Prostate gland (tissue), 2 donors: ENCODE measurements around the gene MRAS. TPM values are rescaled to one million over a fixed set of nuclear protein-coding genes. Genes with fewer than 3 reads are reported as not detected.
"Not testable (repeated sequence)": the region's sequence is repeated elsewhere in the genome, so short reads cannot be mapped to it uniquely, and the experiment has no call there.

Experiments
- DNase-seq: peaks from one replicate; pipeline ENCODE4 v3.0.0-alpha.2; 2019; ENCODE audit warnings: low spot score
- H3K27ac ChIP-seq, 2 donors: fragments of 200-600 bp; sonication (generic); 2 replicates each; pipeline ENCODE4 v1.5.1; 2017 to 2019
- H3K27me3 ChIP-seq: fragments of 200-600 bp; sonication (generic); replicated peaks from 2 replicates; pipeline ENCODE4 v1.5.1; 2019; ENCODE audit not compliant: insufficient read depth
- H3K36me3 ChIP-seq, 2 donors: fragments of 200-600 bp; sonication (generic); 1 replicate in 1 of 2; 2 replicates in 1 of 2; pipeline versions ENCODE4 v1.5.1 to v1.8.1; 2017 to 2019
- H3K4me1 ChIP-seq: fragments of 200-600 bp; sonication (generic); replicated peaks from 2 replicates; pipeline ENCODE4 v1.5.1; 2019
- H3K4me3 ChIP-seq, 2 donors: fragments of 200-600 bp; sonication (generic); 2 replicates each; pipeline ENCODE4 v1.5.1; 2017 to 2019
- H3K9me3 ChIP-seq: fragments of 200-600 bp; sonication (generic); 2 replicates; pipeline ENCODE4 v1.5.1; 2017
- POLR2A ChIP-seq: fragments of 450-650 bp; IDR thresholded peaks from one replicate; pipeline ENCODE4 v1.6.1; 2016; ENCODE audit warnings: antibody characterized with exemption, mild to moderate bottlenecking
- POLR2AphosphoS5 ChIP-seq: sonication (generic); formaldehyde crosslinking; IDR thresholded peaks from one replicate; pipeline ENCODE4 v1.6.1; 2017; ENCODE audit warnings: antibody characterized with exemption
- WGBS: methylation state at CpG from one replicate; pipeline ENCODE4 v1.1.5; 2018; 5-methylcytosine and 5-hydroxymethylcytosine counted together
- intact Hi-C: fragments of 100-400 bp; cut with DNase I; formaldehyde crosslinking; loops from one replicate; pipeline ENCODE4 v1.14.2; 2022
- total RNA-seq, 2 donors: library from RNA; depleted of rRNA; stranded (reverse); fragments of >200 nt; gene quantifications; one replicate each; pipeline ENCODE4 v1.1.0, GENCODE V29; 2016
- TF ChIP-seq, protein P1 (sequence below), 4 experiments: fragments of 200-600 bp in 2 of 4; fragments of 450-650 bp in 2 of 4; sonication (generic) in 2 of 4; IDR thresholded peaks; 1 replicate in 3 of 4; 2 replicates in 1 of 4; pipeline ENCODE4 v1.5.1; 2016 to 2019; ENCODE audit warnings: antibody characterized with exemption in 4 of 4, mild to moderate bottlenecking in 2 of 4, moderate library complexity in 2 of 4

The MRAS gene
- total RNA-seq, 2 donors from 2014 or later = 8.7 to 25.3 TPM

DNA sequence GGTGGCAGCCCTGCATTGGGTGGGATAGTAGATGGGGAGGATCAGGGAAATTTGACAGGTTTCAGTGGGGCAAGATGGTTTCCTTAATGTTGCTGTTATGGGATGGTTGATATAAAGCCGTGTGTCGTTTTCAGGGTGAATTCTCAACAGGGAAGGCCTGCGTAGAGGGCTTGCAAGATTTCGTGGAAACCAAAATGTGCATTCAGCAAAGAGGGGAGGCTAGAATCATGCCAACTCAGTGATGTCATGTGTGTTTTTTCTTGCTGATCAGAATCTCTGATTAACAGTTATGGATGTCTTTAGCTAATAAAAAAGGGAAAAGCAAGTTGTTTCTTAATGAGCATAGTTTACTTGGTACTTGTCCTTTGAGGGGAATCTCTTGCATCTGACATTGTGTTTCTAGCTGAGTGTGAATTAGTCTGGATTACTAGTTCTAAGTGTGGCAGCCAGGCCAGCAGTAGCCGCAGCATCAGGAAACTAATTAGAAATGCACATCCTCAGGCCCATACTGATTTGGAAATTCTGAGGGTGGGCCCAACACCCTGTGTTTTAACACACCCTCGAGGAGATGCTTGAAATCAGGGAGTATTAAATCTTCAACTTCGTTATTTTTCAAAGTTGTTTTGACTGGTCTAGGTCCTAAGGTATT, 24.8 kb downstream of the MRAS start:
- Histone ChIP-seq H3K9me3 (no peaks in the 10 kb centered on the region), H3K36me3 (no peaks in the 10 kb centered on the region), H3K4me3 (no peak overlapping the region), H3K4me1 (no peaks in the 10 kb centered on the region), H3K27ac (no peak overlapping the region), H3K27me3 (no peaks in the 10 kb centered on the region)
- TF ChIP-seq POLR2AphosphoS5 (no peak), POLR2A (no peak)
- TF ChIP-seq, protein P1, sequence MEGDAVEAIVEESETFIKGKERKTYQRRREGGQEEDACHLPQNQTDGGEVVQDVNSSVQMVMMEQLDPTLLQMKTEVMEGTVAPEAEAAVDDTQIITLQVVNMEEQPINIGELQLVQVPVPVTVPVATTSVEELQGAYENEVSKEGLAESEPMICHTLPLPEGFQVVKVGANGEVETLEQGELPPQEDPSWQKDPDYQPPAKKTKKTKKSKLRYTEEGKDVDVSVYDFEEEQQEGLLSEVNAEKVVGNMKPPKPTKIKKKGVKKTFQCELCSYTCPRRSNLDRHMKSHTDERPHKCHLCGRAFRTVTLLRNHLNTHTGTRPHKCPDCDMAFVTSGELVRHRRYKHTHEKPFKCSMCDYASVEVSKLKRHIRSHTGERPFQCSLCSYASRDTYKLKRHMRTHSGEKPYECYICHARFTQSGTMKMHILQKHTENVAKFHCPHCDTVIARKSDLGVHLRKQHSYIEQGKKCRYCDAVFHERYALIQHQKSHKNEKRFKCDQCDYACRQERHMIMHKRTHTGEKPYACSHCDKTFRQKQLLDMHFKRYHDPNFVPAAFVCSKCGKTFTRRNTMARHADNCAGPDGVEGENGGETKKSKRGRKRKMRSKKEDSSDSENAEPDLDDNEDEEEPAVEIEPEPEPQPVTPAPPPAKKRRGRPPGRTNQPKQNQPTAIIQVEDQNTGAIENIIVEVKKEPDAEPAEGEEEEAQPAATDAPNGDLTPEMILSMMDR (IDR thresholded peaks at IDR 0.05) = no peak
- intact Hi-C loops = no loop called here
- no peak for DNase-seq
- WGBS = 85% methylated on average over 7 of the region's 7 CpGs

DNA sequence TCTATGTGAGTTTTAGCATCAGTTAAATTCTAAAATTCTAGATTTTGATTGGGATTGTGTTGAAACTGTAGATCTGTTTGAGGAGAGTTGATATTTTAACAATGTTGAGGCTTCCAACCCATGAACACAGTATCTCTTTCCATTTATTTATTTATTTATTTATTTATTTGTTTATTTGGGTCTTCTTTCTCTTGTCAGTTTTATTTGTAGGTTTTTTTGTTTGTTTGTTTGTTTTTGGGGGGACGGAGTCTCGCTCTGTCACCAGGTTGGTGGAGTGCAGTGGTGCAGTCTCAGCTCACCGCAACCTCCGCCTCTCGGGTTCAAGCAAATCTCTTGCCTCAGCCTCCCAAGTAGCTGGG, 25.3 kb downstream of the MRAS start:
- H3K9me3 ChIP-seq = no peaks in the 10 kb centered on the region
- no peak for TF ChIP-seq POLR2A
- TF ChIP-seq, protein P1 (IDR thresholded peaks at IDR 0.05) = no peak
- no peak for TF ChIP-seq POLR2AphosphoS5
- H3K27me3 ChIP-seq = no peaks in the 10 kb centered on the region
- H3K4me1 ChIP-seq = no peaks in the 10 kb centered on the region
- no peak overlapping the region for H3K4me3 ChIP-seq
- H3K36me3 ChIP-seq = no peaks in the 10 kb centered on the region
- DNase-seq = no peak
- 95% methylated on average over 5 of the region's 5 CpGs for WGBS
- H3K27ac ChIP-seq = no peak overlapping the region
- intact Hi-C loops = no loop called here

DNA sequence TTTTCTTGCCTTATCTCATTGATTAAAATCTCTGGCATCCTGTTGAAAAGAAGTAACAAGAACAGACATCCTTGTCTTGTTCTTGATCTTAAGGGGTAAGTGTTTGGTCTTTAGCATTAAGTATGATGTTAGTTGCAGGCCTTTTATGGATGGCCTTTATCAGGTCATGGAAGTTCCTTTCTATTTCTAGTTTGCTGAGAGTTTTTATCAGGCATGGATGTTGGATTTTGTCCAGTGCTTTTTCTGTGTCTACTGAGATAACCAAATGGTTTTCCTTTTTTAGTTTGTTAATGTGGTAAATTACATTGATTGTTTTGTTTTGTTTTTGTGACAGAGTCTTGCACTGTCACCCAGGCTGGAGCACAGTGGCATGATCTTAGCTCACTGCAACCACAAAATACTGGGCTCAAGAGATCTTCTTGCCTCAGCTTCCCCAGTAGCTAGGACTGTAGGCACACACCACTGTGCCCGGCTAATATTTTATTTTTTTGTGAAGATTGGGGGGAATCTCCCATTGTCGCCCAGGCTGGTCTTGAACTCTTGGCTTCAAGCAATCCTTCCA, 26.3 kb downstream of the MRAS start:
- Histone ChIP-seq H3K9me3 (no peaks in the 10 kb centered on the region), H3K4me3 (no peak overlapping the region), H3K36me3 (no peaks in the 10 kb centered on the region), H3K27ac (no peak overlapping the region), H3K27me3 (no peaks in the 10 kb centered on the region), H3K4me1 (no peaks in the 10 kb centered on the region)
- 95% methylated on average over 2 of the region's 2 CpGs for WGBS
- DNase-seq = no peak
- intact Hi-C loops = no loop called here
- TF ChIP-seq, protein P1 (IDR thresholded peaks at IDR 0.05) = no peak
- TF ChIP-seq POLR2AphosphoS5 = no peak
- TF ChIP-seq POLR2A = no peak

DNA sequence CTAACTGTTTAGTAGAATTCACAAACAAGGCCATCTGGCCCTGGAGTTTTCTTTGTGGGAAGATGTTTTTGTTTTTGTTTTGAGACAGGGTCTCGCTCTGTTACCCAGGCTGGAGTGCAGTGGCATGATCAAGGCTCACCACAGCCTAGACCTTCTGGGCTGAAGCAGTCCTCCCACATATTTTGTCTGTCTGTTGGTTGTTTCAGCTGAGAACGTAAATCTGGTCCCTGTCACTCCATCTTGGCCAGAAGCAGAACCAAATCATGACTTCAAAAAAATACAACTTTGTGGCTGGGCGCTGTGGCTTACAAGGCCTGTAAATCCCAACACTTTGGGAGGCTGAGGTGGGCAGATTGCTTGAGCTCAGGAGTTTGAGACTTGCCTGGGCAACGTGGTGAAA, 27.1 kb downstream of the MRAS start:
- H3K27ac ChIP-seq = no peak overlapping the region
- no peaks in the 10 kb centered on the region for H3K4me1 ChIP-seq
- no peak overlapping the region for H3K4me3 ChIP-seq
- no peaks in the 10 kb centered on the region for H3K9me3 ChIP-seq
- H3K27me3 ChIP-seq = no peaks in the 10 kb centered on the region
- H3K36me3 ChIP-seq = no peaks in the 10 kb centered on the region
- intact Hi-C loops = no loop called here
- DNase-seq = no peak
- no peak for TF ChIP-seq POLR2AphosphoS5
- TF ChIP-seq POLR2A = no peak
- TF ChIP-seq, protein P1 (IDR thresholded peaks at IDR 0.05) = no peak
- 84% methylated on average over 4 of the region's 4 CpGs for WGBS

DNA sequence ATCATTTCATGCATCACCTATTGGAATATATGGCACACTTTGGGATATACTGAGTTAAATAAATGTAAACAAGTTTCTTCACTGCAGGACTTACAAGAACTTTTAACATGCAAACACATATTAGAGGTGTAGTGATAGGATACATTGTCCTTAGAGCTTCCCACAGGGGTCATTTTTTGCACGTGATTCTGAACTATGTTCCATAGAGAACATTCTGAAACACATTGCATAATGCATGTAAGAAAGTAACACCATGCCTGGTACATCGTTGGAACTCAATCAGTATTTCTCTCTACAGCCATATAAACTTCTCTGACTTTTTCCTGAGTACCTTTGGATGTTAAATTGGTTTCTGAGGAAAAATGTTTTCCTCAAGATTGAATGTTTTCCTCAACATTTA, 28.3 kb downstream of the MRAS start:
- Histone ChIP-seq H3K9me3 (no peaks in the 10 kb centered on the region), H3K4me3 (no peak overlapping the region), H3K4me1 (no peaks in the 10 kb centered on the region), H3K27ac (no peak overlapping the region), H3K27me3 (no peaks in the 10 kb centered on the region), H3K36me3 (no peaks in the 10 kb centered on the region)
- 72% methylated on average over 2 of the region's 2 CpGs for whole genome bisulfite sequencing
- DNase-seq = no peak
- no peak for TF ChIP-seq POLR2AphosphoS5
- TF ChIP-seq, protein P1 (IDR thresholded peaks at IDR 0.05) = no peak
- TF ChIP-seq POLR2A = no peak
- intact Hi-C loops = no loop called here

DNA sequence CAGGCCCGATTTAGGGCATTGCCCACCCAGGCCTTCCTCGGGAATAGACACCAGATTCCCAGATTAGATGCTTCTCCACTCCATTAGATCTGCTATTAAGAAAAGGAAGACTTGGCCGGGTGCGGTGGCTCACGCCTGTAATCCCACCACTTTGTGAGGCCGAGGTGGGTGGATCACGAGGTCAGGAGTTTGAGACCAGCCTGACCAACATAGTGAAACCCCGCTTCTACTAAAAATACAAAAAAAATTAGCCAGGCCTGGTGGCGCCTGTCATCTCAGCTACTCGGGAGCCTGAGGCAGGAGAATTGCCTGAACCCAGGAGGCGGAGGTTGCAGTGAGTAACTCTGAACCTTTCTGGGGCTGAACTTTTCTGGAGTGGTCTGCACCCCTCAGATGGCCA, 28.8 kb downstream of the MRAS start:
- intact Hi-C loops, H3K27ac ChIP-seq, H3K36me3 ChIP-seq, H3K27me3 ChIP-seq, H3K9me3 ChIP-seq, DNase-seq, H3K4me1 ChIP-seq, H3K4me3 ChIP-seq: not testable (repeated sequence)
- WGBS = 95% methylated on average over 11 of the region's 11 CpGs
